H1 (cell line): ENCODE data around the gene MCUR1. TPM values are rescaled to one million over a fixed set of nuclear protein-coding genes. Genes with fewer than 3 reads are reported as not detected.

Source experiments
- CTCF ChIA-PET: fragments of 300-600 bp; sonication (Branson Sonifier 250); formaldehyde crosslinking; loops from one replicate; lab custom pipeline; 2021; ENCODE audit not compliant: partially characterized antibody; lab: Charles Lee
- POLR2A ChIA-PET: fragments of 300-600 bp; sonication (Branson Sonifier 250); formaldehyde crosslinking; loops from one replicate; lab custom pipeline; 2021; ENCODE audit warnings: inconsistent platforms; ENCODE audit not compliant: partially characterized antibody; lab: Charles Lee
- DNase-seq, 2 experiments: peaks; one replicate each; pipeline versions ENCODE4 v3.0.0 to v3.0.0-alpha.2; 2010 to 2022; ENCODE audit warnings: low spot score in 2 of 2, low read depth in 1 of 2, mixed read lengths in 1 of 2
- FAIRE-seq: peaks from 2 replicates; lab custom pipeline; 2011; peaks lifted over from hg19 to GRCh38; lab: Jason Lieb, UNC
- H2AFZ ChIP-seq: 2 replicates; pipeline ENCODE4 v1.8.1; 2012; ENCODE audit warnings: low read length, inconsistent platforms
- H2AK5ac ChIP-seq: 2 replicates; pipeline ENCODE4 v1.6.1; 2013; ENCODE audit warnings: low read depth, low read length
- H2BK120ac ChIP-seq: replicated peaks from 2 replicates; pipeline ENCODE3; 2013; ENCODE audit warnings: low read depth, low read length, inconsistent platforms
- H2BK12ac ChIP-seq: 2 replicates; pipeline ENCODE4 v1.6.1; 2013; ENCODE audit warnings: low read depth, low read length
- H2BK15ac ChIP-seq: 2 replicates; pipeline ENCODE4 v1.6.1; 2013; ENCODE audit warnings: low read length
- H2BK20ac ChIP-seq: 2 replicates; pipeline ENCODE4 v1.6.1; 2013; ENCODE audit warnings: low read length
- H2BK5ac ChIP-seq: 2 replicates; pipeline ENCODE4 v1.6.1; 2013; ENCODE audit warnings: low read depth, low read length
- H3K14ac ChIP-seq: 2 replicates; pipeline ENCODE4 v1.6.1; 2013; ENCODE audit warnings: inconsistent platforms; ENCODE audit not compliant: insufficient read length
- H3K18ac ChIP-seq: 2 replicates; pipeline ENCODE4 v1.6.1; 2013; ENCODE audit warnings: low read length; ENCODE audit errors: extremely low read depth
- H3K23ac ChIP-seq: 2 replicates; pipeline ENCODE4 v1.6.1; 2013; ENCODE audit warnings: inconsistent platforms; ENCODE audit not compliant: insufficient read length
- H3K23me2 ChIP-seq: 2 replicates; pipeline ENCODE4 v1.6.1; 2013; ENCODE audit warnings: low read depth, low read length
- H3K27ac ChIP-seq: 2 replicates; pipeline ENCODE4 v1.6.1; 2011; ENCODE audit warnings: low read depth, low read length, inconsistent platforms
- H3K27me3 ChIP-seq, 4 experiments: replicated peaks in 1 of 4; 1 replicate in 1 of 4; 2 replicates in 3 of 4; pipeline versions ENCODE4 v1.6.1 to v1.8.1; 2011 to 2013; ENCODE audit warnings: low read length in 3 of 4, mild to moderate bottlenecking in 3 of 4, inconsistent platforms in 2 of 4, mixed read lengths in 2 of 4, moderate library complexity in 1 of 4; ENCODE audit not compliant: control insufficient read depth in 3 of 4, insufficient read depth in 3 of 4; ENCODE audit errors: extremely low read depth in 1 of 4
- H3K36me3 ChIP-seq, 4 experiments: 2 replicates each; pipeline versions ENCODE4 v1.6.1 to v1.8.1; 2011 to 2013; ENCODE audit warnings: mild to moderate bottlenecking in 4 of 4, low read length in 3 of 4, moderate library complexity in 2 of 4, control low read depth in 1 of 4, inconsistent platforms in 1 of 4; ENCODE audit not compliant: insufficient read depth in 4 of 4, control insufficient read depth in 2 of 4
- H3K4ac ChIP-seq: replicated peaks from 2 replicates; pipeline ENCODE3; 2013; ENCODE audit warnings: low read length, low read depth, mixed read lengths, inconsistent platforms; ENCODE audit not compliant: insufficient read length
- H3K4me1 ChIP-seq, 4 experiments: replicated peaks in 1 of 4; 1 replicate in 1 of 4; 2 replicates in 3 of 4; pipeline versions ENCODE4 v1.6.1 to v1.8.1; 2011 to 2013; ENCODE audit warnings: low read length in 3 of 4, inconsistent platforms in 2 of 4, mixed read lengths in 1 of 4; ENCODE audit not compliant: insufficient read depth in 4 of 4, control insufficient read depth in 3 of 4
- H3K4me2 ChIP-seq, 2 experiments: 2 replicates each; pipeline versions ENCODE4 v1.6.1 to v1.8.1; 2011 to 2013; ENCODE audit warnings: low read depth in 2 of 2, low read length in 2 of 2, control low read depth in 1 of 2, inconsistent platforms in 1 of 2, mild to moderate bottlenecking in 1 of 2; ENCODE audit not compliant: insufficient read depth in 1 of 2
- H3K4me3 ChIP-seq, 4 experiments: fragments of 200-600, 300-600 bp in 1 of 4; sonication (generic), shearing (Covaris generic), sonication (Bioruptor Twin) in 1 of 4; 2 replicates each; pipeline versions ENCODE4 v1.5.1 to v1.8.1; 2011 to 2016; ENCODE audit warnings: low read length in 4 of 4, low read depth in 3 of 4, control low read depth in 2 of 4, inconsistent platforms in 2 of 4, mild to moderate bottlenecking in 2 of 4, mixed read lengths in 1 of 4, moderate library complexity in 1 of 4; ENCODE audit not compliant: insufficient read depth in 2 of 4; ENCODE audit errors: extremely low read depth in 1 of 4
- H3K56ac ChIP-seq: replicated peaks from 2 replicates; pipeline ENCODE3; 2013; ENCODE audit warnings: low read depth, mild to moderate bottlenecking, mixed read lengths, low read length, inconsistent platforms; ENCODE audit not compliant: insufficient read length
- H3K79me1 ChIP-seq: 2 replicates; pipeline ENCODE4 v1.6.1; 2013; ENCODE audit warnings: low read depth, low read length, control low read depth
- H3K79me2 ChIP-seq, 2 experiments: 2 replicates each; pipeline versions ENCODE4 v1.6.1 to v1.8.1; 2012 to 2013; ENCODE audit warnings: low read length in 2 of 2, mild to moderate bottlenecking in 2 of 2, inconsistent platforms in 1 of 2; ENCODE audit not compliant: insufficient read depth in 2 of 2, control insufficient read depth in 1 of 2
- H3K9ac ChIP-seq, 4 experiments: replicated peaks in 1 of 4; 1 replicate in 1 of 4; 2 replicates in 3 of 4; pipeline versions ENCODE4 v1.6.1 to v1.8.1; 2011 to 2013; ENCODE audit warnings: low read depth in 3 of 4, low read length in 3 of 4, control low read depth in 2 of 4, mild to moderate bottlenecking in 2 of 4, moderate library complexity in 2 of 4, inconsistent platforms in 1 of 4; ENCODE audit errors: extremely low read depth in 1 of 4
- H3K9me3 ChIP-seq, 2 experiments: 2 replicates each; pipeline versions ENCODE4 v1.6.1 to v1.8.1; 2012 to 2013; ENCODE audit warnings: mild to moderate bottlenecking in 2 of 2, moderate library complexity in 2 of 2, control low read depth in 1 of 2, inconsistent platforms in 1 of 2, low read depth in 1 of 2, low read length in 1 of 2, mixed read lengths in 1 of 2; ENCODE audit not compliant: insufficient read depth in 2 of 2
- H4K20me1 ChIP-seq, 2 experiments: replicated peaks in 1 of 2; 2 replicates each; pipeline versions ENCODE3 to v1.8.1; 2011 to 2013; ENCODE audit warnings: inconsistent platforms in 2 of 2, low read length in 2 of 2, mild to moderate bottlenecking in 1 of 2; ENCODE audit not compliant: insufficient read depth in 2 of 2, control insufficient read depth in 1 of 2
- H4K5ac ChIP-seq: 2 replicates; pipeline ENCODE4 v1.6.1; 2013; ENCODE audit warnings: low read length, low read depth, mixed read lengths, inconsistent platforms; ENCODE audit not compliant: insufficient read length
- H4K8ac ChIP-seq: 2 replicates; pipeline ENCODE4 v1.8.0; 2013; ENCODE audit warnings: mild to moderate bottlenecking, moderate library complexity, low read length, inconsistent platforms; ENCODE audit not compliant: insufficient read depth; ENCODE audit errors: extremely low read depth
- H4K91ac ChIP-seq: replicated peaks from 2 replicates; pipeline ENCODE3; 2013; ENCODE audit warnings: low read length, mixed read lengths, inconsistent platforms; ENCODE audit not compliant: insufficient read length
- ASH2L ChIP-seq: fragments of 200-600, 300-600 bp; sonication (generic); IDR thresholded peaks from one replicate; pipeline ENCODE4 v1.7.1; 2017; ENCODE audit warnings: low read length
- BACH1 ChIP-seq: IDR thresholded peaks from 2 replicates; pipeline ENCODE4 v1.6.1; 2012; ENCODE audit warnings: low read length, improper control_type of control experiment
- CHD1 ChIP-seq: IDR thresholded peaks from 2 replicates; pipeline ENCODE4 v1.6.1; 2012; ENCODE audit warnings: low read depth, low read length, improper control_type of control experiment
- CREB1 ChIP-seq: IDR thresholded peaks from 2 replicates; pipeline ENCODE4 v1.6.1; 2012; ENCODE audit warnings: inconsistent platforms
- FOSL1 ChIP-seq: IDR thresholded peaks from 2 replicates; pipeline ENCODE4 v1.6.1; 2011; ENCODE audit warnings: mild to moderate bottlenecking, low read depth, low read length, moderate library complexity; ENCODE audit not compliant: insufficient read depth
- GTF2F1 ChIP-seq: IDR thresholded peaks from 2 replicates; pipeline ENCODE4 v1.6.1; 2012; ENCODE audit warnings: low read depth, low read length, improper control_type of control experiment, borderline replicate concordance
- JUND ChIP-seq: IDR thresholded peaks from 2 replicates; pipeline ENCODE4 v1.6.1; 2011; ENCODE audit warnings: mild to moderate bottlenecking, improper control_type of control experiment, low read length
- SAP30 ChIP-seq: fragments of 300-600 bp; sonication (generic); IDR thresholded peaks from 2 replicates; pipeline ENCODE4 v1.7.1; 2012; ENCODE audit warnings: low read length, moderate library complexity, mild to moderate bottlenecking, inconsistent platforms; ENCODE audit not compliant: insufficient read depth, insufficient replicate concordance
- SIN3A ChIP-seq, 2 experiments: IDR thresholded peaks in 1 of 2; conservative IDR thresholded peaks in 1 of 2; 2 replicates each; pipeline ENCODE4 v1.6.1; 2011 to 2012; ENCODE audit warnings: low read length in 2 of 2, improper control_type of control experiment in 1 of 2, low read depth in 1 of 2, mild to moderate bottlenecking in 1 of 2
- WGBS, 2 experiments: shearing (Covaris generic) in 1 of 2; methylation state at CpG; one replicate each; pipeline versions ENCODE4 v1.1.6 to v1.1.7; 2013 to 2015; ENCODE audit warnings: low lambda C conversion rate in 2 of 2, mixed read lengths in 2 of 2, inconsistent platforms in 1 of 2, low coverage in 1 of 2, missing lambda C conversion rate in 1 of 2; ENCODE audit not compliant: insufficient replicate concordance in 2 of 2, insufficient coverage in 1 of 2, insufficient read length in 1 of 2; ENCODE audit errors: extremely low coverage in 1 of 2, missing lambda C conversion rate in 1 of 2; 5-methylcytosine and 5-hydroxymethylcytosine counted together
- polyA plus RNA-seq, 7 experiments: library from polyadenylated mRNA; depleted of rRNA in 3 of 7; stranded (reverse) in 5 of 7; unstranded in 2 of 7; fragments of >200 nt in 5 of 7; fragments of 200-250 nt in 2 of 7; gene quantifications; 1 replicate in 5 of 7; 2 replicates in 1 of 7; 4 replicates in 1 of 7; pipeline versions ENCODE4 v1.2.1 to v1.2.3, GENCODE V29; 2011 to 2013; ENCODE audit warnings: missing spikeins in 2 of 7, mixed read lengths in 2 of 7
- total RNA-seq: library from RNA; stranded (reverse); fragmentation: NEBNext Ultra II Directional; extraction: Animal tissue kit (Norgen Biotek cat#: 25700); gene quantifications from 2 replicates; pipeline ENCODE4 v1.2.1, GENCODE V29; 2021
- TF ChIP-seq, protein P1 (sequence below): IDR thresholded peaks from 2 replicates; pipeline ENCODE4 v1.6.1; 2012; ENCODE audit warnings: inconsistent platforms

The MCUR1 gene
- total and polyA plus RNA-seq, 2 of the 8 experiments (the other 6 are each of a cell fraction or from before 2014, with no cell fraction given): 9.6 to 37.3 TPM

DNA sequence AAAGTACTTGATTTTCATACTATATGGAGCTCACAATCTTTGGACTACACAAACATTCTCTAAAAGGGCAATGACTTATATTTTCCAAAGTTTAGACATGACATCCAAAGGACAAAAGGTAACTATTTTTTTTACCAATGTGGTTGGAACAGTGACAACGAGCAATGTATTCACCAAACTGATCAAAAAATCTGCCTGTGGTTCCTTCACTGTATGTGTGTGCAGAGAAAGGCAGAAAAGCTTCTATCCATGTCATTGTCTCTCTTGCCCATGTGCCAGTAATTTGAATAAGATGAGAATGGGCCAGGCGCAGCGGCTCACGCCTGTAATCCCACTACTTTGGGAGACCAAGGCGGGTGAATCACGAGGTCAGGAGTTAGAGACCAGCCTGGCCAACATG lies 25.5 kb downstream of the MCUR1 start:
- no peak overlapping the region for H2BK15ac ChIP-seq
- CTCF ChIA-PET: no interaction called here
- no peak overlapping the region for H3K14ac ChIP-seq
- 92% methylated on average over 6 of the region's 6 CpGs; no CpG with 5 or more reads in 1 of the 2 experiments for WGBS, 2 experiments
- H3K27me3 ChIP-seq: no peaks in the 10 kb centered on the region
- H3K4me1 ChIP-seq: peaks cover 0 to 3% (median 0%) of the 10 kb centered on the region in 4 experiments; a peak in 2 of 7 replicates
- no peak overlapping the region for H3K4me3 ChIP-seq
- no peak overlapping the region for H2BK5ac ChIP-seq
- no peaks in the 10 kb centered on the region for H3K79me2 ChIP-seq
- H3K23me2 ChIP-seq: no peaks in the 10 kb centered on the region
- H2AK5ac ChIP-seq: no peak overlapping the region
- no peak overlapping the region for H4K91ac ChIP-seq
- no peaks in the 10 kb centered on the region for H4K20me1 ChIP-seq
- H3K36me3 ChIP-seq: peaks cover 0 to 23% (median 6%) of the 10 kb centered on the region in 4 experiments; a peak in 4 of 8 replicates
- H3K27ac ChIP-seq: no peak overlapping the region
- POLR2A ChIA-PET: interaction anchor here (1.2 kb wide), 1 partner anchor 79 kb away, joined by 3 read pairs; no protein-coding TSS in a partner anchor
- no peak overlapping the region for H2BK12ac ChIP-seq
- H4K5ac ChIP-seq: no peak overlapping the region
- H3K9me3 ChIP-seq: no peaks in the 10 kb centered on the region
- H3K23ac ChIP-seq: no peak overlapping the region
- FAIRE-seq: no peak
- H4K8ac ChIP-seq: no peak overlapping the region
- H2BK20ac ChIP-seq: no peak overlapping the region
- H2BK120ac ChIP-seq: no peak overlapping the region
- no peak overlapping the region for H3K56ac ChIP-seq
- no peak overlapping the region for H3K9ac ChIP-seq
- H3K4me2 ChIP-seq: no peak overlapping the region
- H3K79me1 ChIP-seq: no peaks in the 10 kb centered on the region; the same call in 1 of the 2 replicates
- H3K4ac ChIP-seq: no peak overlapping the region
- H3K18ac ChIP-seq: no peak overlapping the region
- H2AFZ ChIP-seq: no peak overlapping the region
- DNase-seq: no peak
- no peak for TF ChIP-seq SAP30
- TF ChIP-seq CHD1: no peak
- no peak for TF ChIP-seq FOSL1
- TF ChIP-seq GTF2F1: no peak
- TF ChIP-seq ASH2L: no peak
- no peak for TF ChIP-seq CREB1
- no peak for TF ChIP-seq JUND
- TF ChIP-seq SIN3A (conservative IDR thresholded peaks at IDR 0.05 in 1 of 2, IDR thresholded peaks at IDR 0.05 in 1 of 2; ENCODE audit: low read depth in 1 of 2, low read length in 2 of 2): no peak
- TF ChIP-seq, protein P1, sequence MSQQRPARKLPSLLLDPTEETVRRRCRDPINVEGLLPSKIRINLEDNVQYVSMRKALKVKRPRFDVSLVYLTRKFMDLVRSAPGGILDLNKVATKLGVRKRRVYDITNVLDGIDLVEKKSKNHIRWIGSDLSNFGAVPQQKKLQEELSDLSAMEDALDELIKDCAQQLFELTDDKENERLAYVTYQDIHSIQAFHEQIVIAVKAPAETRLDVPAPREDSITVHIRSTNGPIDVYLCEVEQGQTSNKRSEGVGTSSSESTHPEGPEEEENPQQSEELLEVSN: no peak
- TF ChIP-seq BACH1: no peak
